GM12878 (cell line): ENCODE results near the gene PLAC8.

Source experiments
- BRCA1 ChIP-seq: IDR thresholded peaks from 2 replicates; pipeline ENCODE4 v1.6.1; 2011; ENCODE audit warnings: low read depth, low read length, improper control_type of control experiment
- CBX3 ChIP-seq: fragments of 200-600 bp; sonication (generic); IDR thresholded peaks from 2 replicates; pipeline ENCODE4 v1.6.1; 2016; ENCODE audit warnings: low read depth, borderline replicate concordance
- GABPA ChIP-seq: IDR thresholded peaks from 2 replicates; pipeline ENCODE4 v1.6.1; 2014; ENCODE audit warnings: antibody characterized with exemption, low read depth, mild to moderate bottlenecking, inconsistent platforms
- POLR2A ChIP-seq: IDR thresholded peaks from 2 replicates; pipeline ENCODE4 v1.6.1; 2011; ENCODE audit warnings: low read depth, mild to moderate bottlenecking, low read length
- RCOR1 ChIP-seq: conservative IDR thresholded peaks from 2 replicates; pipeline ENCODE4 v1.6.1; 2012; ENCODE audit warnings: low read depth, low read length, improper control_type of control experiment
- ZBED1 ChIP-seq: IDR thresholded peaks from 2 replicates; pipeline ENCODE4 v1.6.1; 2016; ENCODE audit warnings: borderline replicate concordance
- ZNF274 ChIP-seq: IDR thresholded peaks from one replicate; pipeline ENCODE4 v1.8.0; 2011; ENCODE audit not compliant: insufficient read length, insufficient read depth
- TF ChIP-seq, protein P1 (sequence below): fragments of 450-650 bp; IDR thresholded peaks from 2 replicates; pipeline ENCODE4 v1.6.1; 2017; ENCODE audit warnings: mild to moderate bottlenecking, moderate library complexity

DNA sequence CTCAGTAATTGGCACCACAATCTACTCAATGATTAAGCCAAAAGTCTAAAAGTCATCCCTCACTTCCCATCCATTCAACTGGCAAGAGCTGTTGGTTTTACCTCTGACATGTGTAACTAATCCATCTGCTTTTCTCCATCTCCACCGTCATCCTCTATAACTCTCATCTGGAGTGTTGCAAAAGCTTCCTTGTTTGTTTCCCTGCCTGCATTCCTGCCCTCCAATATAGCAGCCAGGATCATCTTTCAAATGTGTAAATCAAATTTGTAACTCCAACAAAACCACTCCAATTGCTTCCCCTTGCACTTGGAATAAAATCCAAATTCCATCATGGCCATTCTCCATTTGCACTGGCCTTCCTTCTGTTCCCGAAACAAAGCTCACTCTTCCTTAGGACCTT lies 4.3 kb upstream of the PLAC8 start:
- TF ChIP-seq, protein P1, sequence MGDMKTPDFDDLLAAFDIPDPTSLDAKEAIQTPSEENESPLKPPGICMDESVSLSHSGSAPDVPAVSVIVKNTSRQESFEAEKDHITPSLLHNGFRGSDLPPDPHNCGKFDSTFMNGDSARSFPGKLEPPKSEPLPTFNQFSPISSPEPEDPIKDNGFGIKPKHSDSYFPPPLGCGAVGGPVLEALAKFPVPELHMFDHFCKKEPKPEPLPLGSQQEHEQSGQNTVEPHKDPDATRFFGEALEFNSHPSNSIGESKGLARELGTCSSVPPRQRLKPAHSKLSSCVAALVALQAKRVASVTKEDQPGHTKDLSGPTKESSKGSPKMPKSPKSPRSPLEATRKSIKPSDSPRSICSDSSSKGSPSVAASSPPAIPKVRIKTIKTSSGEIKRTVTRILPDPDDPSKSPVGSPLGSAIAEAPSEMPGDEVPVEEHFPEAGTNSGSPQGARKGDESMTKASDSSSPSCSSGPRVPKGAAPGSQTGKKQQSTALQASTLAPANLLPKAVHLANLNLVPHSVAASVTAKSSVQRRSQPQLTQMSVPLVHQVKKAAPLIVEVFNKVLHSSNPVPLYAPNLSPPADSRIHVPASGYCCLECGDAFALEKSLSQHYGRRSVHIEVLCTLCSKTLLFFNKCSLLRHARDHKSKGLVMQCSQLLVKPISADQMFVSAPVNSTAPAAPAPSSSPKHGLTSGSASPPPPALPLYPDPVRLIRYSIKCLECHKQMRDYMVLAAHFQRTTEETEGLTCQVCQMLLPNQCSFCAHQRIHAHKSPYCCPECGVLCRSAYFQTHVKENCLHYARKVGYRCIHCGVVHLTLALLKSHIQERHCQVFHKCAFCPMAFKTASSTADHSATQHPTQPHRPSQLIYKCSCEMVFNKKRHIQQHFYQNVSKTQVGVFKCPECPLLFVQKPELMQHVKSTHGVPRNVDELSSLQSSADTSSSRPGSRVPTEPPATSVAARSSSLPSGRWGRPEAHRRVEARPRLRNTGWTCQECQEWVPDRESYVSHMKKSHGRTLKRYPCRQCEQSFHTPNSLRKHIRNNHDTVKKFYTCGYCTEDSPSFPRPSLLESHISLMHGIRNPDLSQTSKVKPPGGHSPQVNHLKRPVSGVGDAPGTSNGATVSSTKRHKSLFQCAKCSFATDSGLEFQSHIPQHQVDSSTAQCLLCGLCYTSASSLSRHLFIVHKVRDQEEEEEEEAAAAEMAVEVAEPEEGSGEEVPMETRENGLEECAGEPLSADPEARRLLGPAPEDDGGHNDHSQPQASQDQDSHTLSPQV = no peak
- TF ChIP-seq GABPA = no peak
- TF ChIP-seq ZBED1 = no peak
- no peak for TF ChIP-seq POLR2A
- TF ChIP-seq ZNF274 = no peak
- no peak for TF ChIP-seq CBX3
- no peak for TF ChIP-seq BRCA1
- TF ChIP-seq RCOR1 = no peak
